HG03196 (cell line): ENCODE results near the gene SBF1.

Experiments used
- ATAC-seq: cut with Tn5 transposase; IDR thresholded peaks from one replicate; pipeline ENCODE4 v1.9.1; 2021; ENCODE audit not compliant: unreplicated experiment

SBF1 gene

DNA sequence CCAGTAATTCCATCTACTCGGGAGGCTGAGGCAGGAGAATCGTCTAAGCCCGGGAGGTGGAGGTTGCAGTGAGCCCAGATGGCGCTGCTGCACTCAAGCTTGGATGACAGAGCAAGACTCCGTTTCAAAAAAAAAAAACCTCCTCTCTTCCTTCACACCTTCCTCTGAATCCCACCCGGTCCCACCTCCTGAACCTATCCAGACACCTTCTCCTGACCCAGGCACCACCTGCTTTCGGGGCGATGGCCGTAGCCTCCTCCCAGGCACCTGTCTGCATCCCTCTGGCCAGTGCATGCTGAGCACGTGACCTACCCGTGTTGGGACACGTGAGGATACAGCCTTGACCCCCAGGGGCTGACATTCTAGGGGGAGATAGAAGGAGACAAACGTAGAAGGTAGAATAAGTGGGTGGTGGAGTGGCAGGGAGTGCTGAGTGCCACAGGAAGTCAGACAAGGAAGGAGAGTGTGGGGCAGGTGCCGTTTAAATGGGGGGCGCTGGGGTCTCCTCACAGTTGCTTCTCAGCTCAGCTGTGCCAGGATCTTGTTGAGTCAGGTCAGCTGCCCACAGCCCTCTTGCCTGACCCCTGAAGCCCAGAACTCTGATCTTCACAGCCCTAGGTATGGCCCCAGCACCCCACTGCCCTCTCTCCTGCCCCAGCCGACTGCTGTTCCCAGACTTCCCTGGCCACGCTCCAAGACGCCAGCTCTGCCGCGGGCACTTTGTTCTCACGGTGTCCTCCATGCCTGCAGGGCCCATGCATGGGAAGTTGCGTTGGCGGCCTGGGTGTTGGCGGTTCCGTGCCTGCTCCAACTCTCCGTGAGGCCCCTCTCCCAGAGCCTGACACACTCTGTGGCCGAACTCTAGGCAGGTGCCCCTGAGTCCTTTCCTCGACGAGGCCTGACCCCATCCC lies 10.6 kb upstream of the SBF1 start:
- no peak for ATAC-seq

DNA sequence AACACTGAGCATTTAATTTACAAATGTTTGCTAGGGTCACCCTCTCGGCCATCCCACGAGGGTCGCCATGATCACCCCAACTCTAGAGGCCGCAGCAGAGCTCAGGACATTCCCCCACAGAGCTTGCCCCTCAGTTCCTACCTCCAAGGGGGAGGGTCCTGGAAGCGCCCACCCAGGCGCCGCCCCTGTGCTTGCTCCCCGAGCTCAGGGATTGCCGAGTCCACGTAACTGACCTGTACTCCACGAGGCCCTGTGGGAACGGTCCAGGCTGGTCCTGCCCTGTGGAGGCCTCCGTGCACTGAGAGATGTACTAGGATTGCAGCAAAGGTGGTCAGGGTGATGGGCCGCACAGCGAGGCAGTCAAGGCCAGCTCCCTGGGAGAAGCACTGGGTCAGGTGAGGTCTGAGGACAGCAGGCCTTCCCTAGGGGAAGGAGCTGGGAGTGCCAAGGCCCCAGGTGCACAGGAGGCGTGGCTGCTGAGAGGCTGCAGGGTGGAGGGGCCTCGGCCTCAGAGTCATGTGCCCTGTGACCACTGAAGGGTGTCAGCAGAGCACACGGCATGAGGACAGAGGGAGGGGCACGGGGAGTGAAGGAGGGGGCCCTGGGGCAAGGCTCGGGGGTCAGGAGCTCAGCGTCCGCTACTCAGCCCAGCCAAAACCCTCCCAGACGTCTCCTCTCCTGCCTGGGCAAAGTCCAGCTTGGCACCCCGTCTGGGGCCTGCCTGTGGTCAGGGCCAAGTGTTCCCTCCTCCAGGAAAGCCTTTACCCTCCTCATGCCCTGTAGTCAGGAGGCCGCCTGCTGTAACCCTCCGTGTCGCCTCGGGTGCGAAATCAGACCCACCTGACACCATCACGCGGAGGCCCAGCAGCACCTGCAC lies 9.4 kb upstream of the SBF1 start:
- no peak for ATAC-seq

GRCh38 chr22:50483556-50483955 lies 8.7 kb upstream of the SBF1 start:
- ATAC-seq, result no peak

DNA sequence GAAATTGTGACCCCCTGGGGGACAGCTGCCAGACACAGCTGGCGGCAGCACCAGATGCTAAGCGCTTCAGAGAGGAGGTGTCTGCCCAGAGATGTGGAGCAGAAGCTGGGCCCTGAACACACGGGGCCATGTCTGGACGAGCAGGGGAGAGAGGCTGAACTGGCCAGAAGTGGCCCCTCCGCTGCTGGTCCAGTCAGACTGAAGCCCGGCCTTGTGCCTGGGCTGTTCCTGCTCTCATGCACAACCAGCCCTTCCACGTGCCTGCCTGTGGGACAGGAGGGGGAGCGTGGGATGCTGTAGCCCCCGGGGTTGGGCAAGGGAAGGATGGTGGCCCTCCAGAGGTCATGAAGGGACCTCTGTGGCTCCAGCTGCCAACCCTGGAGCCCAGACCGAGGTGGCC lies 8.3 kb upstream of the SBF1 start:
- no peak for ATAC-seq

DNA sequence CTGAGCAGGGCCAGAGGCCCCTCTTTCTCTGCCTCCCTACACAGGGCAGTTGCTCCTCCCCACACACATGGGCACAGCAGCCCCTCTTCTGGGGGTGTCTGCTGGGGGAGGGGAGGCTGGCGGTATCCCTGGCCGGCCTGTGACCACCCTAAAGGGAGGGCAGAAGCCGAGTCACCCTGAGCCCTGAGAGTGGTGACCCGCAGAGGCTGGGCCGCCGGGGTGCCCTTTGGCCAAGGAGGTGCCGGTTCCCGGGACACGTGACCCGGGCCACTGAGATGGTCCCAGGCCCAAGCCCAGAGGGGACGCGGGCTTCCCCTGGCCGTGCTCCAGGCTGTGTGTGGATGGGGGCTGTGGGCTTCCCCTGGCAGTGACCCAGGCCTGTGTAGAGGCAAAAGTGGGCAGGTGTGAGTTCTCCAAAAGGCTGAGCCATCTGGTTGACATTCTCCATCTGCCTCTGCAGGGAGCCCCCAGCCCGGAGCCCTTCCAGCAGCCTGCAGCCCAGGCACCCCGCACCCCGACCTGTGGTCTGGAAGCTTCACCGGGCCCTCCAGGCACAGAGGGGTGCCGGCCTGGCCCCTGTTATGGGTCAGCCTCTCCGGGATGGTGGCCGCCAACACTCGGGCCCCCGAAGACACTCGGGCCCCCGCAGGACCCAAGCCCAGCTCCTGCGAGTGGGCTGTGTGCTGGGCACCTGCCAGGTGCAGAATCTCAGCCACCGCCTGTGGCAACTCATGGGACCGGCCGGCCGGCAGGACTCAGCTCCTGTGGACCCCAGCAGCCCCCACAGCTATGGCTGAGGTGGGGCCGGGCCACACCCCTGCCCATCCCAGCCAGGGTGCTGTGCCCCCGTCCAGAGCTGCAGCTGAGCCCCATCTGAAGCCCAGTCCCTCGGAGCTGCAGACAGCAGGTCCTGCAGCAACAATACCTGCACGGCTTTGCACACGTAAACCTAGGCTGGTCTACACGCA lies 7.6 kb upstream of the SBF1 start:
- ATAC-seq, result no peak

DNA sequence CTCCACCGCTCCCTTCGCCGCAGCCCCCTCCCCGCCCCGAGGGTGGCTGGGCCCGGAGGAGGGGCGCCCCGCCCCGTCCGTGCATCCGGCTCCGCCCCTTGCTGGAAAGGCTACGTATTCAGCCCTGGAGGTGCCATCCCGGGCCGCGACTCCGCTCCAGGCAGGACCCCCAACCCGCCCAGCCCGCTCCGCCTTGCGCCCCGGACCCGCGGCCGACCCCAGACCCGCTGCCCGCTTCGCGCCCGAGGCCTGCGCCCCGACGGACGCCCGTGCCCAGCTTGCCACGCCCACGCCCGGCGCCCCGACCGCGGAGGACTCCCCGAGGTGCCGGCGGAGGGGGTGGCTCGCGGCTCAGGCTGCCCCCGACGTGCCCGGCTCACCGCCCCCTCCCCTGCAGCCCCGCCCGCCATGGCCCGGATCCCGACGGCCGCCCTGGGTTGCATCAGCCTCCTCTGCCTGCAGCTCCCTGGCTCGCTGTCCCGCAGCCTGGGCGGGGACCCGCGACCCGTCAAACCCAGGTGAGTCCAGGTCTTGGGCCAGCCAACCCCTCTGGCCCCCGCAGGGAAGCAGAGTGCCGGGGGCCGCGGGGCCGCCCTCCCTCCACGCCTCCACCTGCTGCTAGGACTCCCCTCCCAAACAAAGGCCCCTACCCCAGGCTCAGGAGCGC lies 6.7 kb upstream of the SBF1 start, which contains the start of gene ADM2:
Gene ADM2 (plus strand): TSS at position 104 of the 667 bp plus-strand sequence. CDS start 305 bp downstream, at position 409.
- no peak for ATAC-seq

DNA sequence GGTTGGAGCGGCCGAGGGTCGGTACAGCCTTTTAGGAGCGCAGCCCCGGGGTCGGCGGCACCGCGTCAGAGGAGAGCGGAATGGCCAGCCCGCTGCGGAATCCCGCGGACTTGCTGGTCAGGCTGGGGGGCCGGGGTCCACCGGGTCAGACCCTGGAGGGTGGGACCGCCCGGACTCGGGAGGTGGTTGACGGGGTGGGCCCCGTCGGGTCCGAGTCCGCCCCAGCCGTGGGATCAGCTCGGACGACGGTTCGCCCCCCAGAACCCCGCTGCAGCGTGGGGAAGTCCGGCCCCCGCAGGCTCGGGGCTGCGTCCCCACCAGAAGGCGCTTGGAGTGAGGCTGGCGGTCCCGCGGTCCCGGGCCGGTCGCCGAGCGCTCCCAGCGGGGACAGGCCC lies 6.2 kb upstream of the SBF1 start:
- no peak for ATAC-seq

GRCh38 chr22:50479721-50480120 lies 4.9 kb upstream of the SBF1 start:
- ATAC-seq, result no peak

GRCh38 chr22:50477923-50478322 lies 3.1 kb upstream of the SBF1 start:
- no peak for ATAC-seq

DNA sequence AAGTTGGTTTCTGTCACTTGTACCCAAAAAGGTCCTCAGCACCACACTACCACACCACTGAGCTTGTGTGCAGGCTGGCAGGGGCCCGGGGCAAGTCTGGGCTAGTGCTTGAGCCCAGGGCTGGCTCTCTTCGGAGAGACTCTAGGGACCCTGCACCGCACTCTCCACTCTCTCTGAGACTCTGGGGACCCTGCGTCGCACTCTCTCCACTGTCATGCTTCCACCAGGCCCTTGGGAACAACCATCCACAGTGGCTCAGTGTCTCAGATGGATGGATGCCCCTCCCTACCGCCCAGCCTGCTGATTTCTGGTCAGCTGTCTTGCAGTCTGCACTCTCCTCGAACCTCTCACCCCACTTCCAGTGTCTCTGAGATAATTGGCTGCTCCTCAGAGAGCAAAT lies 2.0 kb upstream of the SBF1 start:
- no peak for ATAC-seq

- ATAC-seq, result no peak
Measured at GRCh38 chr22:50475652-50476002, 792 bp upstream of the SBF1 start.

- ATAC-seq, result no peak
Measured at GRCh38 chr22:50473855-50474671, 772 bp downstream of the SBF1 start.

DNA sequence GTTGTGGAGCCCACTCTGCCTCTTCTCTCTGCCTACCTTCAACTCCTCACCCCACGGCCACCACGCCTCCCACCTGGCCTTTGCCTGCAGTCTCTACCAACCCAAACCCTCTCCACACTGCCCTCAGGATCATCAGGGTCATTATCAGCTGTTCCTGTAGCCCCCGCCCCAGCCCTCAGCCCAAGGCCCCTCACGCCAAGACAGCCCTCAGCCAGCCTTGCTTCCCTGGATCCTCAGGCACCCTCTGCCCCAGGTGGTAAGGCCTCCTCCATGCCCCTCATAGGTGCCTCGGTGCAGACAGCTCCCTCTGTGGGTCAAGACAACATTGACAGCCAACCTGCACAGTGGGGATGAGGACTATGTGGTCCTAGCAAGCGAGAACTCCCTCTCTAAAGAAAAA lies 1.7 kb downstream of the SBF1 start:
- no peak for ATAC-seq

GRCh38 chr22:50471962-50472361 lies 2.9 kb downstream of the SBF1 start:
- no peak for ATAC-seq

DNA sequence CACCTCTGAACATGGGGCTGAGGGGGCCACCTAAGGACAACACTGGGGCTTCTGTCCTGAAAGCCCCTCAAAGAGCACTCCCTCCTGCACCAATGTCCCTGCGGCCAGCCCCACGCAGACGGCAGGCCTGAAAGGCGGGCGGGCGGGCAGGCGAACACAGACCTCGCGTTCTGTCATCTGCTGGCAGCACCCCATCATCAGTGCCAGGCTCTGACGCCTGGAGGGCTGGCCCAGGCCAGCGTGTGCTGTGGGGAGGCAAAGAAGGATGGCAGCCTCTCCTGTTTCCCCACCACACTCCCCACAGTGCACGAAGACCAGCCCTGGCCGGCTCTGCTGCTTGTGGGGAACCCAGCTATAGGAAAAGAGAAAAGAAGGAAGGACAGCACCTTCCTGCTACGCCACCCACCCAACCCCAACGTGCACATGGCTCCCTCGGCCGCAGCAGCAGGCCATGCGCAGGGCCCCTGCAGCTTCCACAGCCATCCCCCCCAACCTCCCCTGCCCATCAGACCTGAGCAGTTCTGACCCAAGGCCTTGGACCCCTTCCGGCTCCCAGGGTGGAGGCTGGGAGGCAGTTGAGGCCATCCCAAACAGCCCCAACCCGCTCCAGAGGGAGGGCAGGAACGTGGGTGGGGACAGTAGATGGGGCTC lies 3.5 kb downstream of the SBF1 start:
- no peak for ATAC-seq

GRCh38 chr22:50470491-50470890 lies 4.3 kb downstream of the SBF1 start:
- no peak for ATAC-seq

DNA sequence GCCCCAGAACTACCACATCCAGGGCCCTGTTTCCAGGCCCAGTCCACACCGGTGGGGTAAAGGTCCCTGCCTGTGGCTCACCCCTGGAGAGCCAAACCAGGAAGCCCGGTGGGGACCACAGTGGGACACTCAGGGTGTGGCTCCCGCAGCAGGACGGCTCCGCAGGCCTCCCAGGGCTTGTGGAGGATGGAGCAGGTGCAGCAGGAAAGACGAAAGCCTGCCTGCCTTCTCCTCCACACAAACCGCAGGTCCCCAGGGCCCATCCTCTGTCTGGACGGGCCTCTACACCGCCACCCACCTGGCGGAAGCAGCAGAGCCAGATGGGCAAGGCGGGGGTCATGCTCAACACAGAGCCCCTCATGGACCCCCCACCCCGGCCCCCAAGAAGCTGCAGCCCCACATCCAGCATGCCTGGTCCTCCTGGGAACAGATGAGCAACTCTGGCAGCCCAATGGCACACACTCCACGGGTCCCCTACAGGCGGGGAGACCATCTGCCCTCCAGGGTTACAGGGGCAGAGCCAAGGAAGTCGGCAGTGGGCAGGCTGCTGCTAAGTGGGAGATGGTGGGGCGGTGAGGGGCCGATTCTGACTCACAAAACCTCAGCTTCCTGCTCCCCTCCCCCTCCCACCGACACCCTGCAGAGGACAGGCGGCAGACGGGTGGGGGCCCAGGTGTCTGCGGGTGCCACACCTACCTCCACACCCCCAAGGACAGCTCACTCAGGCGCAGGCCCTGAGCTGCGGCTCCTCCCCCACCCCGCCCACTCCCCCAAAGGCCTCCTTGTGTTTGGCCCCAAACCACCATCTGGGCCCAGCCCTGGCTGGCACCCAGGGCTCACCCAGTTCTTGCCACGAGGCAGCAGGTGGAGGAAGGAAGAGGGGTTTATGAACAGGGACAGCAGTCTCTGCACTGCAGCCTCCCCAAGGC lies 5.2 kb downstream of the SBF1 start:
- ATAC-seq, result peak; percentile 50

- no peak for ATAC-seq
Measured at GRCh38 chr22:50468626-50469025, 6.2 kb downstream of the SBF1 start.
